Muscle of arm (tissue), 12 donors: ENCODE measurements around the gene ERC1. TPM values are rescaled to one million over a fixed set of nuclear protein-coding genes. Genes with fewer than 3 reads are reported as not detected.
A peak's percentile ranks its signal among the peaks of the same experiment; 100 is the strongest.
"Not testable (repeated sequence)": the region's sequence is repeated elsewhere in the genome, so short reads cannot be mapped to it uniquely, and the experiment has no call there.

Experiments
- DNase-seq: peaks from one replicate; pipeline ENCODE4 v3.0.0-alpha.2; 2013
- polyA plus RNA-seq, 12 donors: library from polyadenylated mRNA; unstranded; fragments of 120-200 nt; gene quantifications; one replicate each; pipeline ENCODE4 v1.2.1, GENCODE V29; 2013; ENCODE audit not compliant: insufficient read length in 12 of 12

The ERC1 gene
- polyA plus RNA-seq, 12 donors, result 23.3 to 33.2 (median 25.5) TPM; not detected in 1

GRCh38 chr12:981176-981828 lies 9.7 kb upstream of the ERC1 start:
- DNase-seq, result no peak

- DNase-seq, result no peak
Measured at GRCh38 chr12:981961-982360, 9.1 kb upstream of the ERC1 start.

GRCh38 chr12:988646-989045 lies 2.4 kb upstream of the ERC1 start:
- DNase-seq, result no peak

- DNase-seq, result no peak
Measured at GRCh38 chr12:989051-989450, 2.0 kb upstream of the ERC1 start.

GRCh38 chr12:989751-990660 lies 1.0 kb upstream of the ERC1 start:
- peak; percentile 57 for DNase-seq

- peak; percentile 25 for DNase-seq
Measured at GRCh38 chr12:991350-992333, 619 bp downstream of the ERC1 start.

- peak; percentile 3 for DNase-seq
Measured at GRCh38 chr12:992647-993046, 1.6 kb downstream of the ERC1 start.

- no peak for DNase-seq
Measured at GRCh38 chr12:996881-997280, 5.9 kb downstream of the ERC1 start.

- no peak for DNase-seq
Measured at GRCh38 chr12:997505-997904, 6.5 kb downstream of the ERC1 start.

GRCh38 chr12:998020-998874 lies 7.2 kb downstream of the ERC1 start:
- no peak for DNase-seq

- DNase-seq, result not testable (repeated sequence)
Measured at GRCh38 chr12:999736-1000135, 8.7 kb downstream of the ERC1 start.

GRCh38 chr12:1001507-1001906 lies 10.5 kb downstream of the ERC1 start:
- DNase-seq, result no peak

- no peak for DNase-seq
Measured at GRCh38 chr12:1003600-1004271, 12.7 kb downstream of the ERC1 start.

- no peak for DNase-seq
Measured at GRCh38 chr12:1006255-1006654, 15.2 kb downstream of the ERC1 start.

- DNase-seq, result no peak
Measured at GRCh38 chr12:1007276-1007675, 16.3 kb downstream of the ERC1 start.

- DNase-seq, result no peak
Measured at GRCh38 chr12:1007994-1008393, 17.0 kb downstream of the ERC1 start.

GRCh38 chr12:1011091-1011490 lies 20.1 kb downstream of the ERC1 start:
- DNase-seq, result no peak

GRCh38 chr12:1013618-1014489 lies 22.8 kb downstream of the ERC1 start:
- no peak for DNase-seq

GRCh38 chr12:1019283-1019682 lies 28.3 kb downstream of the ERC1 start:
- DNase-seq, result no peak
